Measurements from ENCODE around the gene HSPB9. TPM values are rescaled to one million over a fixed set of nuclear protein-coding genes. Genes with fewer than 3 reads are reported as not detected.

The HSPB9 gene
- total and polyA plus RNA-seq, 2 of the 8 experiments (the other 6 are each of a cell fraction or from before 2014, with no cell fraction given), result 0.27 to 0.30 TPM

GRCh38 chr17:42127414-42127813 lies 4.8 kb downstream of the HSPB9 start:
- Histone ChIP-seq H3K27ac (ENCODE audit: low read depth, low read length) (no peak overlapping the region), H2AFZ (ENCODE audit: low read length) (no peak overlapping the region), H3K27me3 (replicated peaks in 1 of 4; ENCODE audit: control insufficient read depth in 3 of 4, extremely low read depth in 1 of 4, insufficient read depth in 3 of 4, low read length in 3 of 4) (no peaks in the 10 kb centered on the region; a peak in 2 of 7 replicates), H3K4me1 (replicated peaks in 1 of 4; ENCODE audit: control insufficient read depth in 3 of 4, insufficient read depth in 4 of 4, low read length in 3 of 4) (peaks cover 0 to 10% (median 5%) of the 10 kb centered on the region in 4 experiments; a peak in 6 of 7 replicates), H2BK5ac (ENCODE audit: low read depth, low read length) (no peak overlapping the region), H4K91ac (replicated peaks; ENCODE audit: insufficient read length, low read length) (no peak overlapping the region), H3K9ac (replicated peaks in 1 of 4; ENCODE audit: extremely low read depth in 1 of 4, low read depth in 3 of 4, low read length in 3 of 4) (no peak overlapping the region), H2BK120ac (replicated peaks; ENCODE audit: low read depth, low read length) (no peak overlapping the region), H3K23ac (ENCODE audit: insufficient read length) (no peak overlapping the region), H2AK5ac (ENCODE audit: low read depth, low read length) (no peak overlapping the region), H3K79me1 (ENCODE audit: low read depth, low read length) (peaks cover 5% of the 10 kb centered on the region; the same call in 1 of the 2 replicates), H3K4me2 (ENCODE audit: insufficient read depth in 1 of 2, low read depth in 2 of 2, low read length in 2 of 2) (no peak overlapping the region), H3K23me2 (ENCODE audit: low read depth, low read length) (peaks cover 7% of the 10 kb centered on the region; the same call in 1 of the 2 replicates), H4K20me1 (replicated peaks in 1 of 2; ENCODE audit: control insufficient read depth in 1 of 2, insufficient read depth in 2 of 2, low read length in 2 of 2) (peaks cover 9 to 11% of the 10 kb centered on the region in 2 experiments), H4K5ac (ENCODE audit: insufficient read length, low read depth, low read length) (no peak overlapping the region), H2BK15ac (ENCODE audit: low read length) (no peak overlapping the region), H3K14ac (ENCODE audit: insufficient read length) (no peak overlapping the region), H2BK12ac (ENCODE audit: low read depth, low read length) (no peak overlapping the region), H3K9me3 (ENCODE audit: insufficient read depth in 2 of 2, low read depth in 1 of 2, low read length in 1 of 2) (no peaks in the 10 kb centered on the region), H3K4ac (replicated peaks; ENCODE audit: insufficient read length, low read depth, low read length) (no peak overlapping the region), H3K4me3 (ENCODE audit: extremely low read depth in 1 of 4, insufficient read depth in 2 of 4, low read depth in 3 of 4, low read length in 4 of 4) (no peak overlapping the region), H3K79me2 (ENCODE audit: control insufficient read depth in 1 of 2, insufficient read depth in 2 of 2, low read length in 2 of 2) (peaks cover 0 to 8% of the 10 kb centered on the region in 2 experiments; a peak in 2 of 4 replicates), H3K36me3 (ENCODE audit: control insufficient read depth in 2 of 4, insufficient read depth in 4 of 4, low read length in 3 of 4) (peaks cover 6 to 47% (median 25%) of the 10 kb centered on the region in 4 experiments), H3K56ac (replicated peaks; ENCODE audit: insufficient read length, low read depth, low read length) (no peak overlapping the region), H3K18ac (ENCODE audit: extremely low read depth, low read length) (no peak overlapping the region), H2BK20ac (ENCODE audit: low read length) (no peak overlapping the region), H4K8ac (ENCODE audit: extremely low read depth, insufficient read depth, low read length) (no peak overlapping the region)
- FAIRE-seq, result no peak
- CTCF ChIA-PET (ENCODE audit: partially characterized antibody), result interaction anchor here (0.9 to 22.6 kb wide), 6 partner anchors 7 to 165 kb away, joined by 3 to 323 read pairs (median 4); partner anchors contain the start of genes DNAJC7, HSPB9, KAT2A and ZNF385C
- 79% methylated on average over 5 of the region's 6 CpGs; no CpG with 5 or more reads in 1 of the 2 experiments for WGBS, 2 experiments (ENCODE audit: extremely low coverage in 1 of 2, insufficient coverage in 1 of 2, insufficient read length in 1 of 2, insufficient replicate concordance in 2 of 2, low coverage in 1 of 2, low lambda C conversion rate in 2 of 2, missing lambda C conversion rate in 1 of 2)
- POLR2A ChIA-PET (ENCODE audit: partially characterized antibody), result no interaction called here
- DNase-seq (ENCODE audit: low read depth in 1 of 2, low spot score in 2 of 2), result no peak
- no peak for TF ChIP-seq TEAD4 (IDR thresholded peaks at IDR 0.05; ENCODE audit: low read depth, low read length)
- no peak for TF ChIP-seq JUND (IDR thresholded peaks at IDR 0.05; ENCODE audit: low read length)
- TF ChIP-seq POLR2AphosphoS5 (IDR thresholded peaks at IDR 0.05; ENCODE audit: low read depth, low read length), result no peak
- no peak for TF ChIP-seq KDM4A (IDR thresholded peaks at IDR 0.05; ENCODE audit: low read depth, low read length, severe bottlenecking)
- no peak for TF ChIP-seq BACH1 (IDR thresholded peaks at IDR 0.05; ENCODE audit: low read length)
- TF ChIP-seq EP300 (IDR thresholded peaks at IDR 0.05; ENCODE audit: borderline replicate concordance in 1 of 2, low read depth in 2 of 2, low read length in 2 of 2), result no peak
- TF ChIP-seq SP1 (IDR thresholded peaks at IDR 0.05; ENCODE audit: low read depth, low read length), result no peak
- TF ChIP-seq NANOG (IDR thresholded peaks at IDR 0.05; ENCODE audit: insufficient read depth, low read depth, low read length, poor library complexity, severe bottlenecking), result no peak
- TF ChIP-seq YY1 (IDR thresholded peaks at IDR 0.05; ENCODE audit: low read depth, low read length), result no peak
- TF ChIP-seq SAP30 (IDR thresholded peaks at IDR 0.05; ENCODE audit: insufficient read depth, insufficient replicate concordance, low read length), result no peak

All from H1 (cell line).